Activated naive CD8-positive, alpha-beta T cell treated with anti-CD3 and anti-CD28 coated beads, Interleukin-2, amount 10 ng/mL, durations not matched to agents 7 days and 5 days (primary cell): ENCODE measurements around the gene ARHGAP19. TPM values are rescaled to one million over a fixed set of nuclear protein-coding genes. Genes with fewer than 3 reads are reported as not detected.

Experiments used
- ATAC-seq: fragments of 150-1000 bp; cut with Tn5 transposase; one replicate; pipeline ENCODE4 v1.10.0; 2021; ENCODE audit warnings: low read depth, moderate library complexity
- POLR2A ChIA-PET: fragments of 350-600 bp; sonication (Branson Sonifier 250); formaldehyde crosslinking; loops from one replicate; lab custom pipeline; 2021; ENCODE audit warnings: antibody characterized with exemption; lab: Charles Lee
- DNase-seq: peaks from one replicate; pipeline ENCODE4 v3.0.0; 2021
- H3K27ac Mint-ChIP-seq: one replicate; pipeline ENCODE4 v1.8.0; 2022; ENCODE audit warnings: mild to moderate bottlenecking, mixed read lengths
- H3K27me3 Mint-ChIP-seq: one replicate; pipeline ENCODE4 v1.8.0; 2022; ENCODE audit warnings: mild to moderate bottlenecking, moderate library complexity, mixed read lengths
- H3K36me3 Mint-ChIP-seq: one replicate; pipeline ENCODE4 v1.8.0; 2021; ENCODE audit warnings: mild to moderate bottlenecking, mixed read lengths
- H3K4me1 Mint-ChIP-seq: one replicate; pipeline ENCODE4 v1.8.0; 2021; ENCODE audit warnings: mixed read lengths
- H3K4me3 Mint-ChIP-seq: one replicate; pipeline ENCODE4 v1.8.0; 2022; ENCODE audit warnings: mild to moderate bottlenecking, moderate library complexity, mixed read lengths
- H3K9me3 Mint-ChIP-seq: one replicate; pipeline ENCODE4 v1.8.0; 2021; ENCODE audit warnings: mixed read lengths
- total RNA-seq, 2 experiments: library from RNA; stranded (reverse); gene quantifications; one replicate each; pipeline ENCODE4 v1.2.3, GENCODE V29; 2021

ARHGAP19 gene
- total RNA-seq, 2 experiments from 2014 or later, result 35.4 to 44.5 TPM

DNA sequence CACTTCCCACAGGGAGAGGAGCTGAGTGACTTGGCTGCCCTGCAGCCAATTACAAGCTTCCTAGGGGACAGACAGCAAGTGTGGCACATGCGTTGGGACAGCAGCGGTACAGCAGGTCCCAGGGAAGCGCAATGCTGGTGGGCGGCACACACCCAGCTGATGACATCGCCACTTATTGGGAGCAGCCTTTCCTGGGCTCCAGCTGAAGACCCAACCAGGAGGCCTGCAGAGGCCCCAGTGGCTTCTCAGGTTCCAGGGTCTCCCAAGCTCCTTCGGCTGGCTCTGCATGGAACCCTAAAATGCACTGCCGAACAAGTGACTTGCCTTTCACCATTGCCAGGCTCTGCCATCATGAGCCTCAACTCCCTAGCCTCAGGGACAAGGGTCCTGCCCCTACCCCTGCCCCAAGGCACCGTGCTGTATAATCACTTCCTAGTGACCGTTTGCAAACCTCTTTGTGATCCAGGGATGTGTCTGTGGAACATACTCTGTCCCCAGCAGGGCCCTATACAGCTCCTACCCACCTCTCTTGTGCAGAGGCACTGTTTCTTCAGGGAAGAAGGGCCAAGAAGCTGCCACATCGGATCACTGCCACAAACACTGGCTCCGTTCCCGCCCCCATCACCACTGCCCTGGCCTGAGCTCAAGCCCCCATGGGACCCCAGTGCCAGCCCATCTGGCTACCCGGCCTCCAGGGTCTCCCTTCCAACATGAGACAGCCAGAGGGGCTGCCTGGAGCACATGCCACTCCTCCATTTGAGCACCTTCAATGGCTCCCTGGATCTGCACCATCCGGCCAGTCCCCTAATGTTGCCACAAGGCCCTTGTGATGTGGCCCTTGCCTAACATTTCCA, 87.4 kb downstream of the ARHGAP19 start:
- Mint-ChIP-seq H3K4me1 (peaks cover 4% of the 10 kb centered on the region), H3K27me3 (peaks cover 2% of the 10 kb centered on the region), H3K27ac (no peak overlapping the region), H3K4me3 (no peak overlapping the region), H3K9me3 (no peaks in the 10 kb centered on the region), H3K36me3 (no peaks in the 10 kb centered on the region)
- POLR2A ChIA-PET, result no interaction called here
- DNase-seq (no peak), ATAC-seq (no peak)

- POLR2A ChIA-PET, result no interaction called here
- peaks cover 8% of the 10 kb centered on the region for H3K4me1 Mint-ChIP-seq
These were observed 89.2 kb downstream of the ARHGAP19 start for GRCh38 chr10:97203220-97203619.

GRCh38 chr10:97200616-97201015, 91.8 kb downstream of the ARHGAP19 start:
- peaks cover 14% of the 10 kb centered on the region for H3K4me1 Mint-ChIP-seq
- POLR2A ChIA-PET, result no interaction called here
- DNase-seq (no peak), ATAC-seq (no peak)
- no peak overlapping the region for H3K27ac Mint-ChIP-seq
- no peak overlapping the region for H3K4me3 Mint-ChIP-seq
- no peaks in the 10 kb centered on the region for H3K9me3 Mint-ChIP-seq
- H3K27me3 Mint-ChIP-seq, result peaks cover 29% of the 10 kb centered on the region
- no peaks in the 10 kb centered on the region for H3K36me3 Mint-ChIP-seq

More at GRCh38 chr10:97203220-97203619, 89.2 kb downstream of the ARHGAP19 start:
- ATAC-seq, result no peak
- no peak overlapping the region for H3K4me3 Mint-ChIP-seq
- no peaks in the 10 kb centered on the region for H3K9me3 Mint-ChIP-seq
- H3K27ac Mint-ChIP-seq, result no peak overlapping the region
- H3K36me3 Mint-ChIP-seq, result no peaks in the 10 kb centered on the region
- H3K27me3 Mint-ChIP-seq, result peaks cover 16% of the 10 kb centered on the region
- no peak for DNase-seq

- Mint-ChIP-seq H3K4me1 (peaks cover 15% of the 10 kb centered on the region), H3K27ac (no peak overlapping the region), H3K9me3 (no peaks in the 10 kb centered on the region), H3K36me3 (no peaks in the 10 kb centered on the region), H3K4me3 (no peak overlapping the region), H3K27me3 (peaks cover 38% of the 10 kb centered on the region)
- no peak for DNase-seq
- POLR2A ChIA-PET, result no interaction called here
- no peak for ATAC-seq
These were observed 93.3 kb downstream of the ARHGAP19 start for GRCh38 chr10:97199152-97199551.

- H3K4me1 Mint-ChIP-seq, result peaks cover 15% of the 10 kb centered on the region
- H3K9me3 Mint-ChIP-seq, result no peaks in the 10 kb centered on the region
- POLR2A ChIA-PET, result no interaction called here
- peaks cover 52% of the 10 kb centered on the region for H3K27me3 Mint-ChIP-seq
- ATAC-seq (no peak), DNase-seq (no peak)
- no peak overlapping the region for H3K27ac Mint-ChIP-seq
- H3K36me3 Mint-ChIP-seq, result no peaks in the 10 kb centered on the region
- H3K4me3 Mint-ChIP-seq, result peak overlapping the region; percentile 36
These were observed 95.4 kb downstream of the ARHGAP19 start for GRCh38 chr10:97197030-97197500.

- Mint-ChIP-seq H3K4me1 (peaks cover 15% of the 10 kb centered on the region), H3K27ac (no peak overlapping the region), H3K9me3 (no peaks in the 10 kb centered on the region), H3K36me3 (no peaks in the 10 kb centered on the region), H3K27me3 (peaks cover 56% of the 10 kb centered on the region), H3K4me3 (peak overlapping the region; percentile 78)
- POLR2A ChIA-PET, result no interaction called here
- peak; percentile 74 for DNase-seq
- ATAC-seq, result peak; percentile 86
These were observed 96.0 kb downstream of the ARHGAP19 start for GRCh38 chr10:97196223-97197029.

DNA sequence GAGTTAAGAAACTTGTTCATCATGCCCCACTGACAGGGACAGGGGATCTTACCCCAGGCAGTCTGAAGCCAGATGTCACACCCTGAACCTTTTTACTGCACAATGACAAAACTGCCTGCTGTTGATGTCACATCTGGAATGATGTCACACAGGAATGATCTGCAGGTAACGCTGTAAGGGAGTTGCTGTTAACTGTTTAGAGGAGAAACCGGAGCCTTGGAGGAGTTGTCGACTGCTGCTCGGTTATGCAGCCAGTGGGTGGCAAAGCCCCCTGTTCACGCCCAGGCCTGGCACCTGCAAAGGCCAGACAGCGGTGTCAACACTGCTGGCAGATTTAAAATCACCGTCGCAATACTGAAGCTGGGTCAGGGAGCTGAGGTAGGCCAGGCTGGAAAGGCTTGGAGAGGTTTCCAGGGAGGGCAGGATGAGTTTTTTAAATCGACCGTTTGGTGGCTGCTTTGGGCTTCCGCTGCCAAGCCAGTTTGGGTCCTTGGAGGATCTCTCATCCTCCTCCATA, 96.7 kb downstream of the ARHGAP19 start:
- peaks cover 12% of the 10 kb centered on the region for H3K4me1 Mint-ChIP-seq
- DNase-seq (no peak), ATAC-seq (no peak)
- no peak overlapping the region for H3K27ac Mint-ChIP-seq
- peaks cover 57% of the 10 kb centered on the region for H3K27me3 Mint-ChIP-seq
- peak overlapping the region; percentile 78 for H3K4me3 Mint-ChIP-seq
- no peaks in the 10 kb centered on the region for H3K36me3 Mint-ChIP-seq
- no peaks in the 10 kb centered on the region for H3K9me3 Mint-ChIP-seq
- POLR2A ChIA-PET, result no interaction called here

DNA sequence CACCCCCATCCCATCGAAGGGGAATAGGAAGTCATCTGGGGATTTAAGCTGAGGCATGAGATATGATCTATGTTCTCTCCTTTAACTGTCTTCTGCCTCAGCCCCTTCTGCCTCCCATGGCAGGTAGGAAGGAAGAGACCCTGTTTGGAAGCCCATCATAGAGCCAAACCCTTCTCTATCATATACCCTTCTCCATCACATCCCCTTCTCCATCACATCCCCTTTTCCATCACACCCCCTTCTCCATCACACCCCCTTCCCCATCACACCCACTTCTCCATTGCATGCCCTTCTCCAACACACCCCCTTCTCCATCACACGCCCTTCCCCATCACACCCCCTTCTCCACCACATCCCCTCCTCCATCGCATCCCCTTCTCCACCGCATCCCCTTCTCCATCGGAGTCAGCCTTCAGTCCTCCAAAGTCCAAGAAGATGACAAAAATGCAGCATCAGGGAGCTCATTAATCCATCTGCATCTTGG, 99.4 kb downstream of the ARHGAP19 start:
- H3K27ac Mint-ChIP-seq, result no peak overlapping the region
- ATAC-seq (no peak), DNase-seq (no peak)
- POLR2A ChIA-PET, result no interaction called here
- H3K9me3 Mint-ChIP-seq, result no peaks in the 10 kb centered on the region
- peaks cover 7% of the 10 kb centered on the region for H3K4me1 Mint-ChIP-seq
- no peaks in the 10 kb centered on the region for H3K36me3 Mint-ChIP-seq
- peaks cover 63% of the 10 kb centered on the region for H3K27me3 Mint-ChIP-seq
- no peak overlapping the region for H3K4me3 Mint-ChIP-seq

- Mint-ChIP-seq H3K4me3 (no peak overlapping the region), H3K4me1 (peaks cover 2% of the 10 kb centered on the region), H3K27me3 (peaks cover 65% of the 10 kb centered on the region), H3K9me3 (no peaks in the 10 kb centered on the region), H3K36me3 (no peaks in the 10 kb centered on the region), H3K27ac (no peak overlapping the region)
- ATAC-seq (no peak), DNase-seq (no peak)
- POLR2A ChIA-PET, result no interaction called here
These were observed 102.0 kb downstream of the ARHGAP19 start for GRCh38 chr10:97190450-97190849.

DNA sequence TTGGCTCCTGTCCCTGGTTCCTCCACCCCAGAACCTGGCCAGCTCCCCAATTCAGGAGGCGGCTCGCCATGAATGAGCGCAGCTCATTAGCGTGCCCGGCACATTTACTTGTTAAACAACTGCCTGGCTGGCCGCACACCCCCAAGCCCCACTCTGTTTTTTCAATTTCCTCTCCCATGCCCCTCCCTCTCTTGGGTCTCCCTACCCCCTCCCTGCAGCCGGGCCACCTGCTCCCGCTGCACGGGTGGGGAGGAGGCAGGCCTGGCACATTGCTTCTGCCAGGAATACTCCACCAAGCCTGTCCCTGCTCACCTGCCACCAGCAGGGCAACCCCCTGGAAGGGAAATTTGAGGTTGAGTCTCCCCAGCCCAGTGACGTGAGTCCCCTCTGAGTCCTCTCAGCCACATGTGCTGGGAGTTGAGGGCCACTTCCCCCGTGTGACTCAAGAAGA, 104.2 kb downstream of the ARHGAP19 start:
- no peaks in the 10 kb centered on the region for H3K9me3 Mint-ChIP-seq
- POLR2A ChIA-PET, result no interaction called here
- H3K4me3 Mint-ChIP-seq, result no peak overlapping the region
- peaks cover 7% of the 10 kb centered on the region for H3K4me1 Mint-ChIP-seq
- ATAC-seq (no peak), DNase-seq (no peak)
- H3K27ac Mint-ChIP-seq, result no peak overlapping the region
- H3K27me3 Mint-ChIP-seq, result peaks cover 71% of the 10 kb centered on the region
- no peaks in the 10 kb centered on the region for H3K36me3 Mint-ChIP-seq

- H3K4me1 Mint-ChIP-seq, result peaks cover 7% of the 10 kb centered on the region
- H3K9me3 Mint-ChIP-seq, result no peaks in the 10 kb centered on the region
- ATAC-seq (no peak), DNase-seq (no peak)
- no peak overlapping the region for H3K4me3 Mint-ChIP-seq
- H3K36me3 Mint-ChIP-seq, result no peaks in the 10 kb centered on the region
- peaks cover 73% of the 10 kb centered on the region for H3K27me3 Mint-ChIP-seq
- no peak overlapping the region for H3K27ac Mint-ChIP-seq
- POLR2A ChIA-PET, result no interaction called here
These were observed 105.5 kb downstream of the ARHGAP19 start for GRCh38 chr10:97186911-97187310.

DNA sequence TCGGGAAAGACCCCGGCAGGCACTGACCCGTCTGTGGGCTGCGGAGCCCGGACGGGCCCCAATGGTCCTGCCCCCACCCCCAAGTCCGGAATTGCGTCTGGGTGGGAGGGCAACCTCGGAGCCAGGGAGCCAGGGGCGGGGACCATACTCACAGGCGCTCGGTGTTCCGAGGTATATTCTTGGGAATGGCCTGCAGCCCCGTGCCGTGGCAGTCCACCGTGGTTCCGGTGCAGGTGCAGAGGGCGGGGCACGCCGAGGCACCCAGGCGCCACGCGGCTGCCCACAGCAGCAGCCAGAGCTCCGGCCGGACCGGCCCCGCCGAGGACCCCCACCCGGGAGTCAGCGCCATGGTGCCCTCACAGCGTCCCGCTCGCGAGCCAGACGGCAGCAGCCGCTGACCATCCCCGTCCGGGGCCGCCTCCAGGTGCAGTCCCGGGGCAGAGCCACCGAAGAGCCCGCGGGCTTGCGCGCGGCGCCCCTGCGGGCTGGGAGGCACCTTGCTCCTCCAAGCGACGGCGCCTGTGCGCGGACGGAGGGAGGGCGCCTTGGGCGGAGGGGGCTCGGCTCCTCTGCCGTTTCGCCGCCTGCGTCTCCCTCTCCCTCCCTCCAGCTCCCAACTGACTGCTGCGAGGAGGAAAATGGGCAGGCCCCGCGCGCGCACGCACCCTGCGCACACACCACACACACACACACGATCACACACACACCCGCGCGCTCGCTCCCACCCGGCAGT, 106.9 kb downstream of the ARHGAP19 start, which contains the start of gene SLIT1:
Gene SLIT1, minus strand, starts transcription at position 634 of the 733 bp plus-strand sequence. Its CDS starts 285 bp downstream, at position 349.
- no peaks in the 10 kb centered on the region for H3K9me3 Mint-ChIP-seq
- DNase-seq (no peak), ATAC-seq (peak; percentile 43)
- H3K36me3 Mint-ChIP-seq, result no peaks in the 10 kb centered on the region
- peaks cover 7% of the 10 kb centered on the region for H3K4me1 Mint-ChIP-seq
- H3K27ac Mint-ChIP-seq, result no peak within 1 kb of the TSS
- POLR2A ChIA-PET, result no interaction called here
- peaks cover 77% of the 10 kb centered on the region for H3K27me3 Mint-ChIP-seq
- peak within 1 kb of the TSS; percentile 41 for H3K4me3 Mint-ChIP-seq

- Mint-ChIP-seq H3K27ac (no peak overlapping the region), H3K27me3 (peaks cover 77% of the 10 kb centered on the region), H3K36me3 (no peaks in the 10 kb centered on the region), H3K4me3 (peak overlapping the region; percentile 39), H3K9me3 (no peaks in the 10 kb centered on the region), H3K4me1 (peaks cover 7% of the 10 kb centered on the region)
- POLR2A ChIA-PET, result no interaction called here
- ATAC-seq (no peak), DNase-seq (no peak)
These were observed 107.5 kb downstream of the ARHGAP19 start for GRCh38 chr10:97184971-97185325.
